NB4 (cell line): ENCODE data around the gene ZBTB42.

ENCODE experiments used
- CTCF ChIP-seq: IDR thresholded peaks from one replicate; pipeline ENCODE4 v1.5.1; 2012; ENCODE audit warnings: low read depth, low read length
- MAX ChIP-seq: IDR thresholded peaks from 2 replicates; pipeline ENCODE4 v1.6.1; 2011; ENCODE audit warnings: low read depth, low read length
- MYC ChIP-seq: IDR thresholded peaks from 2 replicates; pipeline ENCODE4 v1.6.1; 2011; ENCODE audit warnings: low read depth, low read length
- POLR2A ChIP-seq: IDR thresholded peaks from 2 replicates; pipeline ENCODE4 v1.6.1; 2011; ENCODE audit warnings: mild to moderate bottlenecking; ENCODE audit not compliant: insufficient read length; ENCODE audit errors: extremely low read depth

DNA sequence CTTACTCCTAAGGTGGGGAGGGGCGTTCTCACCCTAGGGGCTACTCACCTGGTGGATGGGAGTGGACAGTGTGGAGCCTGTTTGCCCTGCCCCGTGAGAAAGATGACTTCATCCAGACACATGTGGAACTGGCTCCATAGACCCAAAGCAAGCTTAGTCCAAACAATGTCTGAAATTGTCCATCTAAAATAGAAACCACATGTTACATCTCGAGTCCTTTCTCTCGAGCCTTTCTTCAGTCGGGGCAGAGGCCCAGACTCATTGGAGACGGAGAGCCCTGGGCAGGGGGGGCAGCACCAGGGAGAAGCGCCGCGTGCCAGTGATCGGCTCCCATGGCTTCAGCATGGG is 43.7 kb upstream of the ZBTB42 start:
- TF ChIP-seq CTCF (no peak), POLR2A (no peak), MAX (no peak), MYC (no peak)
